Central memory CD8-positive, alpha-beta T cell (primary cell): ENCODE results near the gene DAP.
"Not testable (repeated sequence)": the region's sequence is repeated elsewhere in the genome, so short reads cannot be mapped to it uniquely, and the experiment has no call there.

Experiments
- ATAC-seq: fragments of 150-1000 bp; cut with Tn5 transposase; replicated peaks from 2 replicates; pipeline ENCODE4 v1.10.0; 2022; ENCODE audit warnings: mild to moderate bottlenecking, moderate FRiP score, moderate number of reproducible peaks; ENCODE audit not compliant: poor library complexity, severe bottlenecking; ENCODE audit errors: extremely low read depth
- DNase-seq, 2 donors: peaks; one replicate each; pipeline ENCODE4 v3.0.0; 2021; ENCODE audit warnings: low spot score in 2 of 2
- H3K27ac Mint-ChIP-seq: one replicate; pipeline ENCODE4 v1.8.0; 2022; ENCODE audit warnings: low read depth, mild to moderate bottlenecking, moderate library complexity, mixed read lengths
- H3K27me3 Mint-ChIP-seq: one replicate; pipeline ENCODE4 v1.8.0; 2022; ENCODE audit warnings: mixed read lengths
- H3K36me3 Mint-ChIP-seq: one replicate; pipeline ENCODE4 v1.8.0; 2022; ENCODE audit warnings: mild to moderate bottlenecking, moderate library complexity, mixed read lengths; ENCODE audit not compliant: insufficient read depth
- H3K4me1 Mint-ChIP-seq: one replicate; pipeline ENCODE4 v1.8.0; 2022; ENCODE audit warnings: mixed read lengths
- H3K4me3 Mint-ChIP-seq: one replicate; pipeline ENCODE4 v1.8.0; 2022; ENCODE audit warnings: mild to moderate bottlenecking, moderate library complexity, mixed read lengths
- H3K9me3 Mint-ChIP-seq: one replicate; pipeline ENCODE4 v1.8.0; 2022; ENCODE audit warnings: mixed read lengths

Gene DAP

DNA sequence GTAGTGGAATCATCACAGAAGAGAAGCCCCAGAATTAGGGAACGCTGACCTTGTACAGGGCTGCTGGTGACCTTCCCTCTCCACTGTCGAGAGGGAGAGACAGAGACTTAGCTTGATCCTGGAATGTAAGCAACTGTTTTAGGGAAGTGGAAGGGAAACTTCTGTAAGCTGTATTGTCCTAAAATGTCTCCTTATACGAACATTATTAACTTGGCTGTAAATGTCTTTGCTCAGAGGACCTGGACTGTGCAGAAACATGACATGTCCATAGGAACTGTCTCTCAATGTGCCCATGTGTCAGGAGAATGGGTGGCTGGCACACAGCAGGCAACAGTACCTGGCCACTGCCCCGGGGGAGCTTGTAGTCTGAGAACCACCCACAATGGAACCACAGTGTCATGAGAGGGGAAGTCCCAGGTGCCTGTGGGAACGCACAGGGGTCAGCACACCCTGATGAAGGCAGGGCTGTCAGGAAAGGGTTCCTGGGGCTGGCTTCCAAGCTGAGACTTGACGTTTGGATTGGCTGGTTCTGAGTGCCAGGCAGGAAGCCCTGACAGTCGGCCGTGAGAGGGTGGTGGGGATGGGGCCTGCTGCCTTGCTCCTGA lies 34.0 kb downstream of the DAP start:
- no peak overlapping the region for H3K4me3 Mint-ChIP-seq

DNA sequence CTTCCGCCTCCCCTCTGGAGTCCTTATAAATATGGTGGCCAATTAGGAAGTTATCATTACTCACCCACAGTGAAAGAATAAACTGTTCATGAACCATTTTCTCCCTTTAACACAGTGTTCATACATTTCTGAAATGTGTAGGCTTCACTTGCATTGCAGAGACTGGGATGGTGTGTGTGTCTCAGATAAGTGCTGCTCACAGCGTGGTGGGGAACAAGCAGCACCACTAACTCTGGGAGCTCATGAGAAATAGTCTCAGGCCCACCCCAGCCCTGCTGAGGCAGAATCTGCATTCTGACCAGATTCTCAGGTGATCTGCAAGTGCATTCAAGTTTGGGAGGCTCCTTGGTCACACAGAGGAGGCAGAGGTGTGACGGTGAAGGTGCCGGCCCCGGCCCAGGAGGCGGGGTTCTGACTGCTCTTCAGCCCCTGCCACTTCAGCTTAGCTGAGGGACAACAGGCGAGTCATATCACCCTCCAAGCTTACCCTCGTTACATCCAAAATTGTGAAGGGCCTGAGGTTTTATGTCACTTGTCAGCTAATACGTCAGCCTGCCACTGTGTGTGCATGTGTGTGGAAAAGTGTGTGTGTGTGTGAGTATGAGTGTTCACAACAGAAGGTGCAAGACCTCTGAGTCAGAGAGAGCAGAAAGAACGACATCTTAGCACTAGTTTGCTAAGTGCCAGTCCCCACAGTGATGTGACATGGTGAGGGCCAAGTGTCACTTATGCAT lies 34.7 kb downstream of the DAP start:
- Mint-ChIP-seq H3K36me3 (peaks cover 4% of the 10 kb centered on the region), H3K27ac (no peak overlapping the region), H3K4me3 (no peak overlapping the region), H3K9me3 (no peaks in the 10 kb centered on the region), H3K27me3 (no peaks in the 10 kb centered on the region), H3K4me1 (peaks cover 46% of the 10 kb centered on the region)
- ATAC-seq (no peak), DNase-seq (no peak)

More for the DNA sequence above, 34.0 kb downstream of the DAP start:
- Mint-ChIP-seq H3K36me3 (peaks cover 4% of the 10 kb centered on the region), H3K27me3 (no peaks in the 10 kb centered on the region), H3K27ac (no peak overlapping the region), H3K9me3 (no peaks in the 10 kb centered on the region), H3K4me1 (peaks cover 46% of the 10 kb centered on the region)
- ATAC-seq (peak; percentile 24), DNase-seq (no peak)

DNA sequence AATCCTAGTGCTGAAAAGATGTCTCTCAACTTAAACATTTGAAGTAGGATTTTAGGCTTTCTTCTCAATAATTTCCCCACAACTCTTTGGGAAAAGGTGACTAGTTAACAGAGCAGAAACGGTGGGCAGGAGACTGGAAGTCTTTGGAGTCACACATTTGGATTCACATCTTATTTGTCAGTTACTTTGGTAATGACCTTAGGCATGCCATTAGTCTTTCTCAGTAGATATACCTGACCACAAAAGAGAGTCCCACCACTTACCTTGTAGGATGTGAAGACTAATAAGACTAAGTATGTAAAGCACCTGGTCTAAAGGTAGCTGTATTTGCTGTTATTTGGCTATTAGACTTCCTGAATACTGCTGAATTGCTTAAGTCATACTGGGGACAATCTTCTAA lies 35.4 kb downstream of the DAP start:
- no peak overlapping the region for H3K27ac Mint-ChIP-seq
- ATAC-seq (no peak), DNase-seq (no peak)
- peaks cover 46% of the 10 kb centered on the region for H3K4me1 Mint-ChIP-seq
- no peaks in the 10 kb centered on the region for H3K9me3 Mint-ChIP-seq
- no peak overlapping the region for H3K4me3 Mint-ChIP-seq
- H3K36me3 Mint-ChIP-seq = peaks cover 4% of the 10 kb centered on the region
- no peaks in the 10 kb centered on the region for H3K27me3 Mint-ChIP-seq

DNA sequence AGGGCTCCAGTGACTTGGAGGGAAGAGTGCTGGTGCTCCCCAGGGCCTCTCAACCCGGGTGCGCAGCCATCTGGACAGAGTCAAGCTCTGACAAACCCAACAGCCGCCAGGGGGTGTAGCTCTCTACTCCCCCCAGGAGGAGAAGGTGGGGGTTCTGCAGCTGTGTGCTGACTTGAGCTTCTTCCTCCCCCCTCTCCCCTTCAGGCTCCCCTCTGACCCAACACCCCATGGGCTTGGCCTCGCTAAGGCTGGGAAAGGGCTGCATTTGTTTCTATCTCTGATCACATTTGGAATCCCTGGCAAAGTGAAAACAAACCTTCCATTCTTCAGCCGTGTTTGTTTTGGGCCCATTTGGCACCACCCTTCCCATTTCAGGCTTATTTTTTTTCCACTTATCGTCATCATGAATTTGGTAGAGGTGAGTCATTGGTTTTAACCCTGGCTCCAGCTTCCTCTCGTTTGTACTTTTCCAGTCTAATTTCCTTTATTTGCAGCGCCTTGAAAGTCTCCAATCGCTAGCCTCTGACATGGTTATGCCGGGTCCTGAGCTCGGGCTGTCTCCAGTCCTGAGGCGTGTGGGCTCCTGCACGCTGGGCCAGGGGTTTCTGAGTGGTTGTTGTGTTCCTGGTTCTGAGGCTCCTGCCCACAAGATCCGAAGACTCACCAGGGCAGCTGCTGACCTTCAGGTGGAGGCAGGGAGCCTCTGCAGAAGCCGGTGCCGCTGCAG lies 36.1 kb downstream of the DAP start:
- Mint-ChIP-seq H3K4me1 (peaks cover 44% of the 10 kb centered on the region), H3K36me3 (peaks cover 4% of the 10 kb centered on the region), H3K4me3 (no peak overlapping the region), H3K27ac (no peak overlapping the region), H3K27me3 (no peaks in the 10 kb centered on the region), H3K9me3 (no peaks in the 10 kb centered on the region)
- DNase-seq = no peak
- ATAC-seq = no peak

DNA sequence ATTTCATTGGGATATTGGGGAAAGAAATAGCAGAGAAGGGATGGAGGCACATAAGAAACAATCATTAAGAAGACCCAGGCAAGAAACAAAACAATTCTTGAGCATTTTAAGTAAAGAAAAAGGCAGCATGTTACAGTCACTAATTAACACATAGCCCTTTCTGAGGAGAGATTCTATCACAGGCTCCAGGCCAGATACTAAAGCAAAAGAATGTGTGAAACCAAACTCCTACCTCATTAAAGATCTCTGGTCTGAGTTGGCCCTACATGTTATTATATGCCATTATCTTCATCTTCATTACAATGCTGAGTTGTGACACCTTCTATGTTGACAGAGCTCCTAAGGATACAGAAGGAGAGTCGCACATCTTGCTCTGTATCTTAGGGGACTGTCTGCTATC lies 37.5 kb downstream of the DAP start:
- no peaks in the 10 kb centered on the region for H3K9me3 Mint-ChIP-seq
- DNase-seq = no peak
- no peak overlapping the region for H3K27ac Mint-ChIP-seq
- H3K36me3 Mint-ChIP-seq = peaks cover 4% of the 10 kb centered on the region
- H3K4me1 Mint-ChIP-seq = peaks cover 31% of the 10 kb centered on the region
- ATAC-seq = no peak
- H3K27me3 Mint-ChIP-seq = no peaks in the 10 kb centered on the region
- no peak overlapping the region for H3K4me3 Mint-ChIP-seq

DNA sequence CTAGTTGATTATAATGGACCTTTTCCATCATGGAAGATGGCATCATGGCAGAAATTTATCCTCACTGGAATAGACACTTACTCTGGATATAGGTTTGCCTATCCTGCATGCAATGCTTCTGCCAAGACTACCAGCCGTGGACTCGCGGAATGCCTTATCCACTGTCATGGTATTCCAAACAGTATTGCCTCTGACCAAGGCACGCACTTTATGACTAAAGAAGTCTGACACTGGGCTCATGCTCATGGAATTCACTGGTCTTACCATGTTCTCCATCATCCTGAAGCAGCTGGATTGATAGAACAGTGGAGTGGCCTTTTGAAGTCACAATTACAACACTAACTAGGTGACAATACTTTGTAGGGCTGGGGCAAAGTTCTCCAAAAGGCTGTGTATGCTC lies 40.3 kb downstream of the DAP start:
- H3K4me1 Mint-ChIP-seq, ATAC-seq, DNase-seq, H3K36me3 Mint-ChIP-seq, H3K27me3 Mint-ChIP-seq, H3K27ac Mint-ChIP-seq, H3K4me3 Mint-ChIP-seq, H3K9me3 Mint-ChIP-seq: not testable (repeated sequence)

DNA sequence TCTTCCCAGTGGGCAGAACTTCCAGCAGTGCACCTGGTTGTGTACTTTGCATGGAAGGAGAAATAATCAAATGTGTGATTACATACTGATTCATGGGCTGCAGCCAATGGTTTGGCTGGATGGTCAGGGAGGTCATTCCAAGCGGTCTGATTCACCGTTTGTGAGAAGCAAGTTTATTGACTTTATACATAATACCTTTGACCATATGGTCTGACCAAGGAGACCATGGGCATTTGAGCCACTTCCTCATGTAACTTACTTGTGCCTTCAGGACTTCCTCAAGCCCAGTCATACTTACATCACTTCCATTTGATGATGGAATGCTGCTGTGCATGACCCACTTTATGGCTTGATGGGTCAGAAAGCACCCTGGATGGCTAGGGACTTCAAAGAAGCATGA lies 41.1 kb downstream of the DAP start:
- H3K27ac Mint-ChIP-seq = no peak overlapping the region
- H3K9me3 Mint-ChIP-seq = no peaks in the 10 kb centered on the region
- peaks cover 2% of the 10 kb centered on the region for H3K36me3 Mint-ChIP-seq
- no peaks in the 10 kb centered on the region for H3K27me3 Mint-ChIP-seq
- H3K4me3 Mint-ChIP-seq = no peak overlapping the region
- peaks cover 10% of the 10 kb centered on the region for H3K4me1 Mint-ChIP-seq
- no peak for ATAC-seq
- no peak for DNase-seq

DNA sequence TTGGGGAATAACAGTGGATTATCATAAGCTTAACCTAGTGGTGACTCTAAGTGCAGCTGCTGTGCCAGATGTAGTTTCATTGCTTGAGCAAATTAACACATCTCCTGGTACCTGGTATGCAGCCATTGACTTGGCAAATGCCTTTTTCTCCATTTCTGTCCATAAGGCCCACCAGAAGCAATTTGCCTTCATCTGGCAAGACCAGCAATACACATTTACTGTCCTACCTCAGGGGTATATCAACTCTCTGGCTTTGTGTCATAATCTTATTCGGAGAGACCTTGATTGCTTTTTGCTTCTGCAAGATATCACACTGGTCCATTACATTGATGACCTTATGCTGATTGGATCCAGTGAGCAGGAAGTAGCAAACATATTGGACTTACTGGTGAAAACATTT lies 42.4 kb downstream of the DAP start:
- H3K4me1 Mint-ChIP-seq = peaks cover 15% of the 10 kb centered on the region
- H3K36me3 Mint-ChIP-seq, H3K27me3 Mint-ChIP-seq: not testable (repeated sequence)

DNA sequence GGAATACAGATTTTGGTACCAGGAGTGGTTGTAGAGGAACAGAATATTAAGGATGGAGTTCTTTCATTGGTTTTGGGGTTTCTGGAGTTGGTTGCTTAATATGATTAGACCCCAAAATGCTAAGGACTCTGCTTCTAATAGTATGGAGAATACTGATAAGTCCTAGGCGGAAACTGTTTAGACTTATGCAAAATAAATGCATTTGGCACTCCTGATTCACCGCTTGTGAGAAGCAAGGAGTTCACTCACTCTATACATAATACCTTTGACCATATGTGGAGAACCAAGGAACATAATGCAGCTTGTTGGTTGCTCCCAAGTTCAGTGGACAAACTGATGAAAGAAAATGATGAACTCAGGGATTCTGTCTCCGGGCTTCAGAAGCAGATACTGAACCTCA lies 44.2 kb downstream of the DAP start:
- H3K36me3 Mint-ChIP-seq, ATAC-seq, H3K27me3 Mint-ChIP-seq, H3K9me3 Mint-ChIP-seq, DNase-seq, H3K27ac Mint-ChIP-seq, H3K4me3 Mint-ChIP-seq: not testable (repeated sequence)
- peaks cover 18% of the 10 kb centered on the region for H3K4me1 Mint-ChIP-seq

More for the DNA sequence above, 42.4 kb downstream of the DAP start:
- not testable (repeated sequence) for DNase-seq, H3K4me3 Mint-ChIP-seq, H3K27ac Mint-ChIP-seq, H3K9me3 Mint-ChIP-seq, ATAC-seq

DNA sequence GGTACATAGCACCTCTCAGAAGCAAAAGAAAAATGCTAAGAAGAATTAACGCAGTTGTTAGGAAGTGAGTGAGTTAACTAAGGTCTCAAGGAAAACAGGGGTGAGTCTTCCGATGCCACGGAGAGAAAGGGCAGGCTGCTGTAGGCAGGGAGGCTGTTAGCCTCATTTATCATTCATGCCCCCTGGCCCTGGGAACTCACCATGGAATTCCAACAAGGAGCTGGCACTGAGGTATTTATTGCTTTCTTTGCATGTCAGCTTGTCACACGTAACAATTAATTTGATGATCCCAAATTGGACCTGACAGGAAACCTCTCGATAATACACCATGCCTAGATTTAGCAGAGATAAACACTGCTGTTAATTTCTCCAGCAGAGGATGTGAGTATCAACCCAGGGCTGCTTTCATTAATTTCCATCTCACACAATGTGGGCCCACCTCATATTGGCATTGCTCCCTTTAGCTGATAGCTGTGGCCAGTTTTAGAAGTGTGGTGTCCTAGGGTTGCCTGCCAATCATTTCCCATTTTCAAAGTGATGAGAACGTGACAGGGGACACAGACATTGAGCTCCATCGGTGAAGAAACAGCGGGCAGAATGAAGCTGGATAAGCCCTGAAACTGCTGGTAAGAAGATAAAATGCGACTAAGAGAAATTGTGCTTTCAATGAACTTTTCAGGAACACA lies 45.3 kb downstream of the DAP start:
- H3K27ac Mint-ChIP-seq = no peak overlapping the region
- DNase-seq (no peak), ATAC-seq (no peak)
- H3K9me3 Mint-ChIP-seq = no peaks in the 10 kb centered on the region
- peaks cover 2% of the 10 kb centered on the region for H3K36me3 Mint-ChIP-seq
- H3K27me3 Mint-ChIP-seq = no peaks in the 10 kb centered on the region
- H3K4me3 Mint-ChIP-seq = no peak overlapping the region
- peaks cover 21% of the 10 kb centered on the region for H3K4me1 Mint-ChIP-seq

DNA sequence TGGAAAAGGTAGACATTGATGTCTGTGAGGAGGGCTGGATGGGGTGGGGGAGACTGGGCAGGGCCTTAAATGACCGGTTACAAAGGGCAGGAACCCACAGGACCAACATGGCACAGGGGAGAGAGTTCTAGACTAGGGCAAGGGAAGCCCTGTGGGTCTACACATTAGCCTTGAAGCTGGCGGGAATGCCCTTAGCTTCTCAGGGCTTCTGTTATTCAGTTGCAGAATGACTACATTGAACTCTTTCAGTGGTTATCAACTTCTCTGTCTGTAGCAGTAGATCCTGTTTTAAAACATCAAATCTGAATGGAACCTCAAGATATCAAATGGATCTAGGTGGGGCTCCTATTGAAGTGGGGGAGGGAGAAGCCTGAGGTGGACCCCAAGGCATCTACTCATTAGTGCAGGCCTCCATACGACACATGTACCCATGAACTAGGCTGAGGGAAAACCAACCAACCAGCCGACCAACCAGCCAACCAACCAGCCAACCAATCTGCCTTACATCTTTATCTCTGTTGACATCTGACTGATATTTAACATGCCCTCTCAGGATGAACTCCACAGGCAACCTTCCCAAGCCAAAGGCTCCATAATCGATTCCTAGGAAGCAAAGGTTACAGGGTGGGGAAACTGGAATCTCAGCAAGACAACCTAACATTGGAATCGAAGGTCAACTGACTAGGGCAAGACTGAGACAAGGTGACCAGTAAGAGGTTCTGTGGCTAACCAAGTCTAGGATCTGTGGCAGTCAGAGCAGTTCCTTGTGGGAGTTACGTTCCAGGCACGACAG lies 48.3 kb downstream of the DAP start:
- H3K27ac Mint-ChIP-seq = no peak overlapping the region
- DNase-seq = no peak
- H3K27me3 Mint-ChIP-seq = no peaks in the 10 kb centered on the region
- no peaks in the 10 kb centered on the region for H3K9me3 Mint-ChIP-seq
- no peak for ATAC-seq
- H3K4me3 Mint-ChIP-seq = no peak overlapping the region
- peaks cover 24% of the 10 kb centered on the region for H3K4me1 Mint-ChIP-seq
- peaks cover 4% of the 10 kb centered on the region for H3K36me3 Mint-ChIP-seq

DNA sequence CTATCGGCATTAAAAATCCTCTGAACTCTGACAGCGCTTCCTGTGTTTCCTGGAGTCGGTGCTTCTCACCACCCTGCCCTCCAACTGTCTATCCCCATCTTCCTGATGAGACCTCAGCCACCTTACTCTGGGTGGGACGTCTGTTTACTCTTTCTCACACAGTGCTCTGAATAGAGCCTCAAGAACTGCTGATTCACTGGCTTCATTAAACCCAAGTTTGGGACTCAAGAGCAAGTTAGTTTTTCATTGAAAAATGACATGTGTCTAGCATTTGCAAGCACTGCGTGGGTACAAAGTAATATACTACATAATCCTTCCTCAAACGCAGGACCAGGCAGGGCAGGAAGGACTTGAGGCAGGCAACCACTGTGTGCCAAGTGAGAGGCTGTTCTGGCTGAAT lies 49.5 kb downstream of the DAP start:
- peaks cover 4% of the 10 kb centered on the region for H3K36me3 Mint-ChIP-seq
- H3K4me3 Mint-ChIP-seq = no peak overlapping the region
- H3K9me3 Mint-ChIP-seq = no peaks in the 10 kb centered on the region
- no peaks in the 10 kb centered on the region for H3K27me3 Mint-ChIP-seq
- no peak overlapping the region for H3K27ac Mint-ChIP-seq
- ATAC-seq = no peak
- H3K4me1 Mint-ChIP-seq = peaks cover 35% of the 10 kb centered on the region
- DNase-seq = no peak
